GM19328 (cell line): ENCODE results near the gene LTF.
"Not testable (repeated sequence)": the region's sequence is repeated elsewhere in the genome, so short reads cannot be mapped to it uniquely, and the experiment has no call there.

ENCODE experiments used
- ATAC-seq: cut with Tn5 transposase; IDR thresholded peaks from one replicate; pipeline ENCODE4 v1.9.1; 2021; ENCODE audit warnings: mild to moderate bottlenecking, moderate library complexity; ENCODE audit not compliant: unreplicated experiment

LTF gene

GRCh38 chr3:46464326-46465195, at the start of gene LTF:
TSS of gene LTF (minus strand) at chr3:46464905. CDS start at chr3:46464867, 38 bp downstream.
- ATAC-seq, result no peak

GRCh38 chr3:46512191-46512749, 47.6 kb upstream of the LTF start:
- ATAC-seq, result no peak

GRCh38 chr3:46509661-46510187, 45.0 kb upstream of the LTF start:
- no peak for ATAC-seq

GRCh38 chr3:46508850-46509591, 44.3 kb upstream of the LTF start:
- no peak for ATAC-seq

GRCh38 chr3:46506526-46506925, 41.8 kb upstream of the LTF start:
- ATAC-seq, result no peak

GRCh38 chr3:46505953-46506352, 41.2 kb upstream of the LTF start:
- no peak for ATAC-seq

- no peak for ATAC-seq
Measured at GRCh38 chr3:46504789-46505188, 40.1 kb upstream of the LTF start.

GRCh38 chr3:46503200-46503874, 38.6 kb upstream of the LTF start:
- no peak for ATAC-seq

GRCh38 chr3:46501702-46502101, 37.0 kb upstream of the LTF start:
- ATAC-seq, result no peak

GRCh38 chr3:46500656-46501635, 36.2 kb upstream of the LTF start:
- ATAC-seq, result no peak

- no peak for ATAC-seq
Measured at GRCh38 chr3:46498916-46499519, 34.3 kb upstream of the LTF start.

GRCh38 chr3:46497556-46498265, 33.0 kb upstream of the LTF start, which contains the start of gene RTP3:
TSS of gene RTP3 (plus strand) at chr3:46497976. CDS start at chr3:46498063, 87 bp downstream.
- no peak for ATAC-seq

GRCh38 chr3:46496746-46497555, 32.2 kb upstream of the LTF start:
- no peak for ATAC-seq

GRCh38 chr3:46495901-46496456, 31.3 kb upstream of the LTF start:
- no peak for ATAC-seq

- not testable (repeated sequence) for ATAC-seq
Measured at GRCh38 chr3:46494491-46494890, 29.8 kb upstream of the LTF start.

GRCh38 chr3:46492890-46493547, 28.3 kb upstream of the LTF start:
- ATAC-seq, result no peak
